ENCODE data around the gene ACSL4.

GRCh38 chrX:109719264-109719663 lies 13.8 kb downstream of the ACSL4 start:
- TF ChIP-seq CTCF (IDR thresholded peaks at IDR 0.05) = no peak
- no peak for TF ChIP-seq POLR2A (IDR thresholded peaks at IDR 0.05)

All from right lobe of liver (tissue), 4 donors.